ENCODE data around the gene MDFIC.

MDFIC gene

GRCh38 chr7:114979803-114980507 is 58.1 kb downstream of the MDFIC start:
- H3K36me3 ChIP-seq (ENCODE audit: insufficient read depth, insufficient read length, low read length) = no peaks in the 10 kb centered on the region
- no peak overlapping the region for H3K9ac ChIP-seq (ENCODE audit: insufficient read length, low read depth)
- no peak for DNase-seq (ENCODE audit: low read depth, low spot score)
- H3K27me3 ChIP-seq (ENCODE audit: insufficient read depth, insufficient read length) = no peaks in the 10 kb centered on the region
- no peak for TF ChIP-seq YY1 (IDR thresholded peaks at IDR 0.05; ENCODE audit: insufficient read depth, insufficient read length)
- TF ChIP-seq SUZ12 (IDR thresholded peaks at IDR 0.05; ENCODE audit: extremely low read depth, insufficient read depth, insufficient read length) = no peak
- no peak for TF ChIP-seq ZNF274 (IDR thresholded peaks at IDR 0.05; ENCODE audit: low read depth, low read length)
- no peaks in the 10 kb centered on the region for H3K9me3 ChIP-seq (ENCODE audit: insufficient read depth, low read length)
- H3K4me3 ChIP-seq (ENCODE audit: insufficient read length, low read depth) = no peak overlapping the region
- no peaks in the 10 kb centered on the region for H3K4me1 ChIP-seq (ENCODE audit: insufficient read depth, insufficient read length)

GRCh38 chr7:114981323-114981722 is 59.4 kb downstream of the MDFIC start:
- no peak for DNase-seq (ENCODE audit: low read depth, low spot score)
- Histone ChIP-seq H3K4me1 (ENCODE audit: insufficient read depth, insufficient read length) (no peaks in the 10 kb centered on the region), H3K36me3 (ENCODE audit: insufficient read depth, insufficient read length, low read length) (no peaks in the 10 kb centered on the region), H3K9ac (ENCODE audit: insufficient read length, low read depth) (no peak overlapping the region), H3K27me3 (ENCODE audit: insufficient read depth, insufficient read length) (no peaks in the 10 kb centered on the region), H3K4me3 (ENCODE audit: insufficient read length, low read depth) (no peak overlapping the region), H3K9me3 (ENCODE audit: insufficient read depth, low read length) (no peaks in the 10 kb centered on the region)
- no peak for TF ChIP-seq SUZ12 (IDR thresholded peaks at IDR 0.05; ENCODE audit: extremely low read depth, insufficient read depth, insufficient read length)
- TF ChIP-seq ZNF274 (IDR thresholded peaks at IDR 0.05; ENCODE audit: low read depth, low read length) = no peak
- no peak for TF ChIP-seq YY1 (IDR thresholded peaks at IDR 0.05; ENCODE audit: insufficient read depth, insufficient read length)

GRCh38 chr7:114985116-114985715 is 63.3 kb downstream of the MDFIC start:
- no peaks in the 10 kb centered on the region for H3K36me3 ChIP-seq (ENCODE audit: insufficient read depth, insufficient read length, low read length)
- H3K4me1 ChIP-seq (ENCODE audit: insufficient read depth, insufficient read length) = no peaks in the 10 kb centered on the region
- no peak overlapping the region for H3K9ac ChIP-seq (ENCODE audit: insufficient read length, low read depth)
- H3K27me3 ChIP-seq (ENCODE audit: insufficient read depth, insufficient read length) = no peaks in the 10 kb centered on the region
- TF ChIP-seq ZNF274 (IDR thresholded peaks at IDR 0.05; ENCODE audit: low read depth, low read length) = no peak
- TF ChIP-seq SUZ12 (IDR thresholded peaks at IDR 0.05; ENCODE audit: extremely low read depth, insufficient read depth, insufficient read length) = no peak
- TF ChIP-seq YY1 (IDR thresholded peaks at IDR 0.05; ENCODE audit: insufficient read depth, insufficient read length) = no peak
- no peaks in the 10 kb centered on the region for H3K9me3 ChIP-seq (ENCODE audit: insufficient read depth, low read length)
- no peak for DNase-seq (ENCODE audit: low read depth, low spot score)
- H3K4me3 ChIP-seq (ENCODE audit: insufficient read length, low read depth) = no peak overlapping the region

- Histone ChIP-seq H3K9me3 (ENCODE audit: insufficient read depth, low read length) (no peaks in the 10 kb centered on the region), H3K4me1 (ENCODE audit: insufficient read depth, insufficient read length) (no peaks in the 10 kb centered on the region), H3K36me3 (ENCODE audit: insufficient read depth, insufficient read length, low read length) (no peaks in the 10 kb centered on the region), H3K4me3 (ENCODE audit: insufficient read length, low read depth) (no peak overlapping the region), H3K27me3 (ENCODE audit: insufficient read depth, insufficient read length) (no peaks in the 10 kb centered on the region), H3K9ac (ENCODE audit: insufficient read length, low read depth) (no peak overlapping the region)
- TF ChIP-seq SUZ12 (IDR thresholded peaks at IDR 0.05; ENCODE audit: extremely low read depth, insufficient read depth, insufficient read length) (no peak), YY1 (IDR thresholded peaks at IDR 0.05; ENCODE audit: insufficient read depth, insufficient read length) (no peak), ZNF274 (IDR thresholded peaks at IDR 0.05; ENCODE audit: low read depth, low read length) (no peak)
- no peak for DNase-seq (ENCODE audit: low read depth, low spot score)
These were observed 64.6 kb downstream of the MDFIC start for GRCh38 chr7:114986190-114987180.

- TF ChIP-seq SUZ12 (IDR thresholded peaks at IDR 0.05; ENCODE audit: extremely low read depth, insufficient read depth, insufficient read length) = no peak
- no peak for TF ChIP-seq ZNF274 (IDR thresholded peaks at IDR 0.05; ENCODE audit: low read depth, low read length)
- no peak for TF ChIP-seq YY1 (IDR thresholded peaks at IDR 0.05; ENCODE audit: insufficient read depth, insufficient read length)
- no peak for DNase-seq (ENCODE audit: low read depth, low spot score)
- Histone ChIP-seq H3K27me3 (ENCODE audit: insufficient read depth, insufficient read length) (no peaks in the 10 kb centered on the region), H3K4me1 (ENCODE audit: insufficient read depth, insufficient read length) (no peaks in the 10 kb centered on the region), H3K4me3 (ENCODE audit: insufficient read length, low read depth) (no peak overlapping the region), H3K36me3 (ENCODE audit: insufficient read depth, insufficient read length, low read length) (no peaks in the 10 kb centered on the region), H3K9ac (ENCODE audit: insufficient read length, low read depth) (no peak overlapping the region), H3K9me3 (ENCODE audit: insufficient read depth, low read length) (no peaks in the 10 kb centered on the region)
These were observed 66.1 kb downstream of the MDFIC start for GRCh38 chr7:114988026-114988425.

- no peak for DNase-seq (ENCODE audit: low read depth, low spot score)
- H3K36me3 ChIP-seq (ENCODE audit: insufficient read depth, insufficient read length, low read length) = no peaks in the 10 kb centered on the region
- TF ChIP-seq ZNF274 (IDR thresholded peaks at IDR 0.05; ENCODE audit: low read depth, low read length) (no peak), SUZ12 (IDR thresholded peaks at IDR 0.05; ENCODE audit: extremely low read depth, insufficient read depth, insufficient read length) (no peak)
- H3K9me3 ChIP-seq (ENCODE audit: insufficient read depth, low read length) = no peaks in the 10 kb centered on the region
- no peak overlapping the region for H3K4me3 ChIP-seq (ENCODE audit: insufficient read length, low read depth)
- no peaks in the 10 kb centered on the region for H3K4me1 ChIP-seq (ENCODE audit: insufficient read depth, insufficient read length)
- no peaks in the 10 kb centered on the region for H3K27me3 ChIP-seq (ENCODE audit: insufficient read depth, insufficient read length)
- no peak overlapping the region for H3K9ac ChIP-seq (ENCODE audit: insufficient read length, low read depth)
These were observed 67.0 kb downstream of the MDFIC start for GRCh38 chr7:114988755-114989375.
